HG03097 (cell line): ENCODE results near the gene RUNX1.
"Not testable (repeated sequence)": the region's sequence is repeated elsewhere in the genome, so short reads cannot be mapped to it uniquely, and the experiment has no call there.

ENCODE experiments used
- ATAC-seq: cut with Tn5 transposase; IDR thresholded peaks from one replicate; pipeline ENCODE4 v1.9.1; 2021; ENCODE audit not compliant: unreplicated experiment, low FRiP score

Gene RUNX1

GRCh38 chr21:34953950-34954349, 95.2 kb downstream of the RUNX1 start:
- ATAC-seq: no peak

- ATAC-seq: no peak
Observed at GRCh38 chr21:34952701-34953100, 96.4 kb downstream of the RUNX1 start.

GRCh38 chr21:34951868-34952267, 97.2 kb downstream of the RUNX1 start:
- not testable (repeated sequence) for ATAC-seq

- no peak for ATAC-seq
Observed at GRCh38 chr21:34950980-34951379, 98.1 kb downstream of the RUNX1 start.

GRCh38 chr21:34949499-34949898, 99.6 kb downstream of the RUNX1 start:
- ATAC-seq: no peak

- no peak for ATAC-seq
Observed at GRCh38 chr21:34949030-34949429, 100.1 kb downstream of the RUNX1 start.

- ATAC-seq: no peak
Observed at GRCh38 chr21:34948157-34948556, 100.9 kb downstream of the RUNX1 start.

- ATAC-seq: no peak
Observed at GRCh38 chr21:34946916-34947534, 102.1 kb downstream of the RUNX1 start.

GRCh38 chr21:34946385-34946840, 102.7 kb downstream of the RUNX1 start:
- ATAC-seq: no peak

- ATAC-seq: no peak
Observed at GRCh38 chr21:34945288-34945687, 103.8 kb downstream of the RUNX1 start.

GRCh38 chr21:34944015-34944755, 104.9 kb downstream of the RUNX1 start:
- no peak for ATAC-seq

GRCh38 chr21:34942911-34943310, 106.2 kb downstream of the RUNX1 start:
- ATAC-seq: no peak

GRCh38 chr21:34941162-34941561, 107.9 kb downstream of the RUNX1 start:
- ATAC-seq: no peak

- no peak for ATAC-seq
Observed at GRCh38 chr21:34939673-34940331, 109.3 kb downstream of the RUNX1 start.

GRCh38 chr21:34938089-34938764, 110.9 kb downstream of the RUNX1 start:
- no peak for ATAC-seq

GRCh38 chr21:34936883-34937563, 112.1 kb downstream of the RUNX1 start:
- ATAC-seq: no peak

- ATAC-seq: no peak
Observed at GRCh38 chr21:34936371-34936789, 112.7 kb downstream of the RUNX1 start.

- no peak for ATAC-seq
Observed at GRCh38 chr21:34935898-34936297, 113.2 kb downstream of the RUNX1 start.

GRCh38 chr21:34935452-34935851, 113.7 kb downstream of the RUNX1 start:
- no peak for ATAC-seq

- no peak for ATAC-seq
Observed at GRCh38 chr21:34934350-34934749, 114.8 kb downstream of the RUNX1 start.
